Liver (tissue), 9 donors: ENCODE measurements around the gene USP47. TPM values are rescaled to one million over a fixed set of nuclear protein-coding genes. Genes with fewer than 3 reads are reported as not detected.
A peak's percentile ranks its signal among the peaks of the same experiment; 100 is the strongest.

Source experiments
- DNase-seq: peaks from one replicate; pipeline ENCODE4 v3.0.0-alpha.2; 2017; ENCODE audit warnings: low spot score
- H3K27ac ChIP-seq, 2 donors: one replicate each; pipeline ENCODE4 v1.7.0; 2013; ENCODE audit warnings: inconsistent platforms in 2 of 2, low read length in 2 of 2, control low read depth in 1 of 2, low read depth in 1 of 2, mild to moderate bottlenecking in 1 of 2
- H3K27me3 ChIP-seq, 4 donors: one replicate each; pipeline versions ENCODE4 v1.6.1 to v1.7.0; 2013; ENCODE audit warnings: low read length in 3 of 4, inconsistent platforms in 1 of 4, mild to moderate bottlenecking in 1 of 4, moderate library complexity in 1 of 4; ENCODE audit not compliant: control insufficient read depth in 4 of 4, insufficient read depth in 4 of 4
- H3K36me3 ChIP-seq, 4 donors: one replicate each; pipeline versions ENCODE4 v1.6.1 to v1.7.0; 2013; ENCODE audit warnings: low read length in 3 of 4, mild to moderate bottlenecking in 3 of 4, low read depth in 1 of 4, moderate library complexity in 1 of 4; ENCODE audit not compliant: control insufficient read depth in 4 of 4, insufficient read depth in 3 of 4
- H3K4me1 ChIP-seq, 4 donors: one replicate each; pipeline versions ENCODE4 v1.6.1 to v1.7.0; 2013; ENCODE audit warnings: low read length in 3 of 4, mild to moderate bottlenecking in 3 of 4, moderate library complexity in 1 of 4; ENCODE audit not compliant: control insufficient read depth in 4 of 4, insufficient read depth in 4 of 4
- H3K4me3 ChIP-seq, 3 donors: one replicate each; pipeline versions ENCODE4 v1.6.1 to v1.7.0; 2013; ENCODE audit warnings: low read length in 3 of 3, control low read depth in 1 of 3, low read depth in 1 of 3, mild to moderate bottlenecking in 1 of 3
- H3K9ac ChIP-seq, 2 donors: one replicate each; pipeline ENCODE4 v1.7.0; 2013; ENCODE audit warnings: low read length in 2 of 2, mild to moderate bottlenecking in 2 of 2, moderate library complexity in 2 of 2, control low read depth in 1 of 2, low read depth in 1 of 2
- H3K9me3 ChIP-seq, 4 donors: one replicate each; pipeline versions ENCODE4 v1.6.1 to v1.7.0; 2013; ENCODE audit warnings: low read length in 3 of 4; ENCODE audit not compliant: control insufficient read depth in 4 of 4
- ATF3 ChIP-seq: IDR thresholded peaks from 2 replicates; pipeline ENCODE4 v1.6.1; 2016; ENCODE audit warnings: antibody characterized with exemption
- CTCF ChIP-seq: fragments of 150-350 bp; IDR thresholded peaks from 2 replicates; pipeline ENCODE4 v1.5.1; 2017; ENCODE audit warnings: improper control_type of control experiment, low read depth, low read length; ENCODE audit not compliant: missing input control
- EGR1 ChIP-seq, 2 donors: IDR thresholded peaks; 2 replicates each; pipeline ENCODE4 v1.6.1; 2016 to 2018; ENCODE audit warnings: antibody characterized with exemption in 2 of 2, low read depth in 2 of 2
- FOXA1 ChIP-seq: IDR thresholded peaks from 2 replicates; pipeline ENCODE4 v1.6.1; 2016; ENCODE audit warnings: antibody characterized with exemption
- FOXA2 ChIP-seq: IDR thresholded peaks from 2 replicates; pipeline ENCODE4 v1.6.1; 2016; ENCODE audit warnings: antibody characterized with exemption
- GABPA ChIP-seq, 2 donors: IDR thresholded peaks in 1 of 2; conservative IDR thresholded peaks in 1 of 2; 2 replicates each; pipeline ENCODE4 v1.6.1; 2016; ENCODE audit warnings: antibody characterized with exemption in 2 of 2, mild to moderate bottlenecking in 1 of 2, moderate library complexity in 1 of 2
- HNF4A ChIP-seq, 2 donors: conservative IDR thresholded peaks; 2 replicates each; pipeline ENCODE4 v1.6.1; 2016; ENCODE audit warnings: antibody characterized with exemption in 2 of 2, mild to moderate bottlenecking in 2 of 2
- HNF4G ChIP-seq: IDR thresholded peaks from 2 replicates; pipeline ENCODE4 v1.6.1; 2016; ENCODE audit warnings: antibody characterized with exemption
- JUND ChIP-seq, 2 donors: IDR thresholded peaks; 2 replicates each; pipeline ENCODE4 v1.6.1; 2016; ENCODE audit warnings: antibody characterized with exemption in 2 of 2
- MAX ChIP-seq: IDR thresholded peaks from 2 replicates; pipeline ENCODE4 v1.6.1; 2016; ENCODE audit warnings: antibody characterized with exemption
- NR2F2 ChIP-seq: IDR thresholded peaks from 2 replicates; pipeline ENCODE4 v1.6.1; 2016; ENCODE audit warnings: antibody characterized with exemption
- RAD21 ChIP-seq, 2 donors: IDR thresholded peaks; 2 replicates each; pipeline ENCODE4 v1.6.1; 2016; ENCODE audit warnings: antibody characterized with exemption in 2 of 2, mild to moderate bottlenecking in 2 of 2
- REST ChIP-seq: IDR thresholded peaks from 2 replicates; pipeline ENCODE4 v1.6.1; 2016; ENCODE audit warnings: antibody characterized with exemption, mild to moderate bottlenecking
- RXRA ChIP-seq, 2 donors: IDR thresholded peaks; 2 replicates each; pipeline ENCODE4 v1.6.1; 2017 to 2018; ENCODE audit warnings: antibody characterized with exemption in 2 of 2, mild to moderate bottlenecking in 1 of 2
- SP1 ChIP-seq: IDR thresholded peaks from 2 replicates; pipeline ENCODE4 v1.6.1; 2018; ENCODE audit warnings: antibody characterized with exemption, mild to moderate bottlenecking
- TAF1 ChIP-seq: conservative IDR thresholded peaks from 2 replicates; pipeline ENCODE4 v1.6.1; 2016; ENCODE audit warnings: antibody characterized with exemption, mild to moderate bottlenecking
- YY1 ChIP-seq: IDR thresholded peaks from 2 replicates; pipeline ENCODE4 v1.6.1; 2016; ENCODE audit warnings: antibody characterized with exemption, mild to moderate bottlenecking
- ZBTB33 ChIP-seq: IDR thresholded peaks from 2 replicates; pipeline ENCODE4 v1.6.1; 2016; ENCODE audit warnings: antibody characterized with exemption
- WGBS: extraction: QIAGEN DNeasy Blood & Tissue Kit; methylation state at CpG from one replicate; pipeline ENCODE4 v1.1.7; 2013; 5-methylcytosine and 5-hydroxymethylcytosine counted together
- polyA plus RNA-seq, 2 donors: library from polyadenylated mRNA; stranded (reverse) in 1 of 2; unstranded in 1 of 2; fragments of 200-250 nt in 1 of 2; fragments of >200 nt in 1 of 2; fragmentation: Nextera tagmentation in 1 of 2; extraction: Ambion mirVana in 1 of 2; gene quantifications; one replicate each; pipeline versions ENCODE4 v1.2.1 to v1.2.3, GENCODE V29; 2013 to 2015
- total RNA-seq, 2 donors: library from RNA; depleted of rRNA; stranded (reverse); fragments of >200 nt; gene quantifications; one replicate each; pipeline ENCODE4 v1.2.3, GENCODE V29; 2014
- donor health status: healthy.
- donor health status: healthy.
- donor health status: healthy.
- donor health status: healthy.
- donor health status: healthy.

USP47 gene
- total and polyA plus RNA-seq, 4 donors = 14.9 to 55.1 (median 32.2) TPM

- no peak for DNase-seq
- H3K36me3 ChIP-seq = no peaks in the 10 kb centered on the region
- TF ChIP-seq ZBTB33 = no peak
- TF ChIP-seq RAD21 (IDR thresholded peaks at IDR 0.05) = peak; percentile 5 to 42
- no peak overlapping the region for H3K9ac ChIP-seq
- no peaks in the 10 kb centered on the region for H3K27me3 ChIP-seq
- H3K4me1 ChIP-seq = peaks cover 0 to 10% (median 7%) of the 10 kb centered on the region in 4 donors
- H3K4me3 ChIP-seq = no peak overlapping the region
- H3K27ac ChIP-seq = no peak overlapping the region
- H3K9me3 ChIP-seq = no peaks in the 10 kb centered on the region
- 90% methylated on average over 2 of the region's 2 CpGs for WGBS
These were observed 34.7 kb downstream of the USP47 start for GRCh38 chr11:11876458-11876857.

GRCh38 chr11:11880179-11880578 is 38.4 kb downstream of the USP47 start:
- Histone ChIP-seq H3K4me3 (no peak overlapping the region), H3K9me3 (no peaks in the 10 kb centered on the region), H3K36me3 (peaks cover 0 to 9% (median 8%) of the 10 kb centered on the region in 4 donors), H3K27ac (no peak overlapping the region), H3K4me1 (peaks cover 0 to 8% (median 6%) of the 10 kb centered on the region in 4 donors), H3K9ac (no peak overlapping the region), H3K27me3 (no peaks in the 10 kb centered on the region)
- DNase-seq = no peak
- 44% methylated on average over 2 of the region's 2 CpGs for WGBS
- TF ChIP-seq HNF4A (conservative IDR thresholded peaks at IDR 0.05) (peak; percentile 17 to 58), YY1 (peak; percentile 39), SP1 (no peak)

GRCh38 chr11:11882539-11882938 is 40.8 kb downstream of the USP47 start:
- DNase-seq = no peak
- TF ChIP-seq EGR1 (IDR thresholded peaks at IDR 0.05; ENCODE audit: low read depth in 2 of 2) (no peak), JUND (IDR thresholded peaks at IDR 0.05) (no peak), HNF4G (no peak), YY1 (no peak), ATF3 (no peak), GABPA (IDR thresholded peaks at IDR 0.05 in 1 of 2, conservative IDR thresholded peaks at IDR 0.05 in 1 of 2) (no peak), MAX (no peak), TAF1 (no peak), REST (no peak), FOXA2 (no peak), NR2F2 (no peak), RAD21 (IDR thresholded peaks at IDR 0.05) (no peak), RXRA (IDR thresholded peaks at IDR 0.05) (no peak), ZBTB33 (no peak), FOXA1 (no peak), CTCF (no peak), HNF4A (conservative IDR thresholded peaks at IDR 0.05) (no peak), SP1 (no peak)
- peaks cover 10 to 25% (median 21%) of the 10 kb centered on the region in 4 donors for H3K36me3 ChIP-seq
- no peak overlapping the region for H3K4me3 ChIP-seq
- H3K27ac ChIP-seq = no peak overlapping the region
- H3K27me3 ChIP-seq = no peaks in the 10 kb centered on the region
- H3K9ac ChIP-seq = no peak overlapping the region
- no peaks in the 10 kb centered on the region for H3K9me3 ChIP-seq
- WGBS = 67% methylated on average over 2 of the region's 2 CpGs
- peaks cover 0 to 8% (median 6%) of the 10 kb centered on the region in 4 donors for H3K4me1 ChIP-seq
